HK-2 (cell line): ENCODE data around the gene CCDC24.

Source experiments
- DNase-seq: peaks from one replicate; pipeline ENCODE4 v3.0.0-alpha.2; 2018; ENCODE audit not compliant: unreplicated experiment

The CCDC24 gene

GRCh38 chr1:43980255-43981134, 10.9 kb upstream of the CCDC24 start:
- no peak for DNase-seq

DNA sequence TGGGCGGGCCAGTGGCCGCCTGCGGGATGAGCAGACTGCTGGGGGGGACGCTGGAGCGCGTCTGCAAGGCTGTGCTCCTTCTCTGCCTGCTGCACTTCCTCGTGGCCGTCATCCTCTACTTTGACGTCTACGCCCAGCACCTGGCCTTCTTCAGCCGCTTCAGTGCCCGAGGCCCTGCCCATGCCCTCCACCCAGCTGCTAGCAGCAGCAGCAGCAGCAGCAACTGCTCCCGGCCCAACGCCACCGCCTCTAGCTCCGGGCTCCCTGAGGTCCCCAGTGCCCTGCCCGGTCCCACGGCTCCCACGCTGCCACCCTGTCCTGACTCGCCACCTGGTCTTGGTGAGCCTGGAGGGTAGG, 10.3 kb upstream of the CCDC24 start:
- no peak for DNase-seq

DNA sequence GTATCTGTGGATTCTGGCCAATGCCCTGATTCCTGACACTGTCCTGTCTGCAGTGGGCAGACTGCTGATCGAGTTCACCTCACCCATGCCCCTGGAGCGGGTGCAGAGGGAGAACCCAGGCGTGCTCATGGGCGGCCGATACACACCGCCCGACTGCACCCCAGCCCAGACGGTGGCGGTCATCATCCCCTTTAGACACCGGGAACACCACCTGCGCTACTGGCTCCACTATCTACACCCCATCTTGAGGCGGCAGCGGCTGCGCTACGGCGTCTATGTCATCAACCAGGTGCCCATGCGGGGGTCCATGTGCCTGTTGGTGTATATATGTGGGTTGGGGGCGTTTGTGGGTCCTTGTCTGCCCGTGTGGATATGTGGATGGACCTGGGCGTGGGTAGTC, 9.8 kb upstream of the CCDC24 start:
- no peak for DNase-seq

- no peak for DNase-seq
Observed at GRCh38 chr1:43982241-43982640, 9.2 kb upstream of the CCDC24 start.

GRCh38 chr1:43982808-43983207, 8.6 kb upstream of the CCDC24 start:
- DNase-seq: no peak

DNA sequence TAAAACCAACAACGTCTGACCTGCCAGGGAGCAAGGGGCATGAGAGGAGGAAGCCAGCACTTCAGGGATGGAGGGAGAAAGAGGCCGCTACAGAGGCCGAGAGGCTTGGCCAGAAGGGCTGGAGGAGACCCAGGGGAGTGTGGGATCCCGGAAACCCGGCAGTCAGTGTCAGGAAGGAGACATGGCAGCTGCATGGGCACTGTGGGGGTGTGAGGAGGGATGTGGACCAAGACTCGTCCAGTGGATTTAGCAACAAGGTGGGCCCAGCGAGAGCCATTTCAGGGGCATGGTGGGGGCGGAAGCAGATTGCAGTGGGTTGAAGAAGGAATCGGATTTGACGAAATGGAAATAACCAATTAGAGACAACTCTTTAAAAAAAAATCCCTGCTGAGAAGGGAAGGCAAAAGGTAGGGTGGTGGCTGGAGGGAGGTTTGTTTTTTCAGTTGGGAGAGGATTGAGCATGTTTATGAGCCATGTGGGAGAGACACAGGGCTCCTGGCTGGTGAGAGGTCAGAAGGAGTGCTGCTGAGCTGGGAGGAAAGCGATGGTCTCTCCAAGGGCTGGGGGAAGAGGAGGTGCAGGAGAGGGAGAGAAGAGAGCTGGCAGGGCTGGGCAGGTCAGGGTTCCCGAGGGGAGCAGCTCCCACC, 8.0 kb upstream of the CCDC24 start:
- no peak for DNase-seq

GRCh38 chr1:43984855-43985254, 6.5 kb upstream of the CCDC24 start:
- DNase-seq: no peak

- DNase-seq: no peak
Observed at GRCh38 chr1:43985984-43986595, 5.3 kb upstream of the CCDC24 start.

DNA sequence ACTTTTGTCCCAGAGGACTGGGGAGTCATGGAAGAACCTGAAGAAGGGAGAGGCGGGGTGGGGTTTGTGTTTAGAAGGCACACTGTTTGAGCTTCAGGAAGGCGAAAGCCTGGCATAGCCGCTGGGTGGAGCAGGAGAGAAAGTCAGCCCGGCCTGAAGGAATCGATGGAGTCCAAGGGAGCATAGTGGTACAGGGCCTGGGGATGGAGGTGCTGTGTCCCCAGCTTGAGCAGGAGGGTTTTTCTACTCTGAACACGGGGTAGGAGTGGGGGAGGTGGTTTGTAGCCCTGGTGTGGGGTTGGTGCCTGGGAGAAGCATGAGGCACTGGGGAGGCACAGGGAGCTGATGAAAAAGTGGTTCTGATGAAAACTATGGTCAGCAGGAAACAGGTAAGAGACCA, 4.7 kb upstream of the CCDC24 start:
- DNase-seq: no peak

DNA sequence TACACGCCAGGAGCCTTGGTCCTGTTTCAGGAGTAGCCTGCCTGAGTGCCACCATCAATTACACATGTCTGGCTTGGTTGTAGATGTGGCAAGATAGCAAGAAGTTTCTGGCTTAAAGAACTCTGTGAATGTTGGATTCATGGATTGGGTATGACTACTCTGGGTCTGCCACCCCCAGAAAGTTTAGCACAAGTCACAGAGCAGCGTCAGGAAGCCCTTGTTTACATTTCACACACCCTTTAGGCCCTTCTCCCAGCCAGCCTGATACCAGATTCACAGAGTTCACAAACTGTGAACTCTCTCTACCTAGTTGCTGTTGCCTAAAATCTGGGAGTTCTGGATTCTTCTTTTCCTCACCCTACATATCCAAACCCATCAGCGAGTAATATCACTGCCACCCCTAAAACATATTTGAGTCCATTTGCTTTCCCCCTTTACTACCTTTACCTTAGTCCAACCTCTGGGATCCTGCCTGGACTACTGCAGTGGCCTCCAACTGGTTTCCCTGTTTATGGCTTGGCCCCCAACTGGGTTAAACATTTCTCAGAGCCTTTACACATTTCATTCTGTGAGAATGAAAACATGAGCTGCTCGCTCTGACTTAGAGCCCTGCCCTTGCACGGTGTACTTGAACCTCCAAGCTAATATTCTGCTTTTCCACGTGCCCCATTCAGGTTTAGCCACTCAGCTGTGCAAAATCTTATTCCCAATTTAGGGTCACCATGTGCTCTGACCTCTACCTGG, 4.1 kb upstream of the CCDC24 start:
- DNase-seq: no peak

GRCh38 chr1:43990271-43991199, 864 bp upstream of the CCDC24 start:
- peak; percentile 38 for DNase-seq

- no peak for DNase-seq
Observed at GRCh38 chr1:43991200-43991475, 261 bp upstream of the CCDC24 start.

DNA sequence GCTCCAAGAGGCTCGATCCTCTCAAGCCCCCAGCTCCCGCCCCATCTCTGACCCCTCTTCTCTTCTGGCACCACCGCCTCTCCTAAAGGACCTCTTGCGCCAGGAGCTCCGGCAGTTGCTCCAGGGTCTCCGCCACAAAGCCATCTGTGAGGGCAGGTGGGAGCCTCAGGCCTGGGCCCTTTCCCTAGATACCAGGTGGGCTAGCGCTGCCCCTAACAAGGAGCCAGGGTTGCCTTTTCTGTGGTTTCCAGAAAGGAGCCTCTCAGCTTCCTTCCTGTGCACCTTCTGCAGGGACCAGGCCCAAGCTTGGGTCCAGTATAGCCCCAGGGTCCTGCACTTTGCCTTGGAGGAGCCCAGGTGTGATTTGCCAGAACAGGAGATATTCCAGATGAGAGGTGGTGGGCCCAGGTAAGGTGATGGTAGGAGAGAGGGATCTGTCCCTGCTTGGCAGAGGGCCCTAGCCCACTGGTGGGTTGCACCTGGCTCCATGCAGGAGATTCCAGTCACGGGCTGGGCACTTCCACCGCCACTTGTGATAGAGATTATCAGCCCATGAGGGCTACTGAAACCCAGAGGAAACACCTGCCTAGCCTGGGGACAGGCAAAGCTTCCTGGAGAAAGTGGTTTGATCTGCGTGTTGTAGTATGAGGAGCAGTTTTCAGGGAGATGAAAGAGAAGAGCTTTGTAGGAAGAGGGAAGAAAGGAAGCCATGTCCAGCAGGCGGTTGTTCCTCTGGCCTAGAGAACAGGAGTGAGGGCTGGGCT, 1.0 kb downstream of the CCDC24 start:
- no peak for DNase-seq

GRCh38 chr1:43993206-43993914, 2.0 kb downstream of the CCDC24 start:
- no peak for DNase-seq

DNA sequence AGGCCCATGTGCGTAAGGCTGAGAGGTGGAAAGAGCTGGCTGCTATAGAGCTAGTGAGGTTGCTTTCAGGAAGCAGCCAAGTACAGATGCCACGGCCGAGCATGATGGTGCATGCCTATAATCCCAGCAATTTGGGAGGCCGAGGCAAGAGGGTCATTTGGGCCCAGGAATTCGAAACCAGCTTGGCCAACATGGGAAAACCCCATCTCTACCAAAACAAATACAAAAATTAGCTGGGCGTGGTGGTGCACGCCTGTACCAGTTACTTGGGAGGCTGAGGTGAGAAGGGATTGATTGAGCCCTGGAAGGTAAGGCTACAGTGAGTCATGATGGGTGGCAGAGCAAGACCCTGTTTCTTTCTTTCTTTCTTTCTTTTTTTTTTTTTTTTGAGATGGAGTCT, 2.7 kb downstream of the CCDC24 start:
- DNase-seq: no peak

DNA sequence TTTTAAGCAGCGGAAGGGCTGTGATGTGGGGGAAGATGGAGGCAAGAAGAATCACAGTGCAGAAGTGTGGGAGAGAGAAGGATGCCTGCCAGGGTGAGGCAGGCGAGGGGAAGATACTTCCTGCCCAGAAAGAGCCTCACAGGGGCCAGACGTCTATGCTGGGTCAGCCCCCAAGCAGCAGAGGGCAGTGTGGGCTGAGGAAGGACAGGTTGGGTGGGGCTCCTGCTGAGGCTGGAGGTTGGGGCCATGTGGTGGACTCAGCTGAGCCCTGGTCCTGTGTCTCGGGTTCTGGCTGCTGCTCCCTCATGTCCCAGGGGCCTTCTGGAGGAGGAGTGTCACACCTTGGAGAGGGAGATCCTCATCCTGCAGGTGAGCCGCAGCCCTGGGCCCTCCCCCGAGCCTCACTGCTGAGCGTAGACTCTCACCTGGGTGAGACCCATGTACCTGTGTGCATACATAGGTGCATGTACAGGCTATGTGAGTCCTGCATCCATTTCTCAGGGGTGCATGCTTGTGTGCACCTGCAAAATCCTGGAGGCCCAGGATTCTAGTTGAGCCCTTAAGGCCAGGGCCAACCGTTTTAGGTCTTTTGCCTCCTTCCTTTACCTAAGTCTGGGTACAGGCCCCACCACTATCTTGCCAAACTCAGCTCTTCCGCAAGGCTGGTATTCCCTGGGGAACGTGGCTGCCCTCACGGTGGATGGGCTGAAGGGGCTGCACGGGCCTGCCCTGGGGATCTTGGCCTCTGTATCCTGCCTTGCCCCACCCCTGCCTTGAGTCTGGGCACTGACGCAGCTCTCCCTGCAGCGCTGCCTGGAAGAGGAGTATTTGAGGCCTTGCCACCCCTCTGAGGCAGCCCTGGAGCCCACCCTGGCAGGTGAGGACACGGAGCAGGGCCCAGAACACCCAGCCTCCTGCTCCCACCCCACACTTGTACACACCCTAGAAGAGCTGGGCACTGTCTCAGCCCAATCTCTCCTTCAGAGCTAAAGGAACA, 3.7 kb downstream of the CCDC24 start:
- DNase-seq: peak; percentile 39

- DNase-seq: no peak
Observed at GRCh38 chr1:43995984-43996732, 4.8 kb downstream of the CCDC24 start.

DNA sequence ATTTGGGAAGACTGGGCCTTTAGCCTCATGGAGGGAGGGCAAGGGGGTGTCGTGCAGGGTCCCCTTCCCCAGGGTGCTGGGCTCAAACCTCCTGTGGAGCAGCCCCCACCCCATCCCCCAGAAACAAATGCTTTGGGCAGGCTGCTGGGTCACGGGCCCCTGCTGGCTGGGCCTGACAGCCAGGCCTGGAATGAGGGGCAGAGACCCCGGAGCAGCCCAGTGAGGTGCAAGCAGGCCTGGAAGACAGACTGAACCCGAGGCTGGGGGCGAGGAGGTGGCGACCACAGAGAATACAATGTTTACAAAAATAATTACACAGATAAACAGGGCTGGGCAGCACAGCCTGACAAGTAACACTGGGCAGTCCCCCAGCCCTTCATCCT, 5.3 kb downstream of the CCDC24 start:
- no peak for DNase-seq
